GM19395 (cell line): ENCODE data around the gene PPCS.

Experiments used
- ATAC-seq: cut with Tn5 transposase; IDR thresholded peaks from one replicate; pipeline ENCODE4 v1.9.1; 2021; ENCODE audit warnings: mild to moderate bottlenecking, moderate library complexity; ENCODE audit not compliant: unreplicated experiment

PPCS gene

DNA sequence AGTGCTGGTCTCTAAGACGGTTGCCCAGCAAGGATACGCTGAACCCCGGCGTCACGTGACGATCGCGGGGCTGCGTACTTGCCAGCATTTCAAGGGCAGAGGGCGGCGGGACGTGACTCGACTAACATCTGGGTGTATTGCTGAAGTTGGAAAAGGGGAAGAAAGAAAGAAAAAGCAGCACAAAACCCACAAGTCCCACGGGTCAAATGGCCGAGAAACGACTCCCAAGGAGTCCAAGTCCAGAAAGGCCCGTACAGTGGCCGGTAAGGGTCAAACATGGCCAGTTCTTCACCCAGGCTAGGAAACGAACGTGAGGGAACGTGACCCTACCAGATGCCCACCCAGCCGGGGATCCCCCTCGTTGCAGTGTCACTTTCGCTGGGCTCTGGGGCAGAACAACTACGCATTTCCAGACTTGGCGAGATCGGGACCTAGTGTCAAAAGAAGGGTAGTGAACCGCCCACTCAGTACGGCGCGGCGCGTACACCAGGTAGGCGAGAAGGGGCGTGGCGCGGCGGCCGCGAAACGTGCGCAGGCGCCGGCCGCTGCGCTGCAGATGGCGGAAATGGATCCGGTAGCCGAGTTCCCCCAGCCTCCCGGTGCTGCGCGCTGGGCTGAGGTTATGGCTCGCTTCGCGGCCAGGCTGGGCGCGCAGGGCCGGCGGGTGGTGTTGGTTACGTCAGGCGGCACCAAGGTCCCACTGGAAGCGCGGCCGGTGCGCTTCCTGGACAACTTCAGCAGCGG, at the start of gene PPCS, which contains the start of gene ZMYND12:
Gene PPCS (plus strand): TSS at position 534 of the 744 bp plus-strand sequence. CDS start 23 bp downstream, at position 557.
Gene ZMYND12 (minus strand): TSS at position 13 of the 744 bp plus-strand sequence. CDS start 25 bp downstream, outside the sequence.
- peak; percentile 88 for ATAC-seq

DNA sequence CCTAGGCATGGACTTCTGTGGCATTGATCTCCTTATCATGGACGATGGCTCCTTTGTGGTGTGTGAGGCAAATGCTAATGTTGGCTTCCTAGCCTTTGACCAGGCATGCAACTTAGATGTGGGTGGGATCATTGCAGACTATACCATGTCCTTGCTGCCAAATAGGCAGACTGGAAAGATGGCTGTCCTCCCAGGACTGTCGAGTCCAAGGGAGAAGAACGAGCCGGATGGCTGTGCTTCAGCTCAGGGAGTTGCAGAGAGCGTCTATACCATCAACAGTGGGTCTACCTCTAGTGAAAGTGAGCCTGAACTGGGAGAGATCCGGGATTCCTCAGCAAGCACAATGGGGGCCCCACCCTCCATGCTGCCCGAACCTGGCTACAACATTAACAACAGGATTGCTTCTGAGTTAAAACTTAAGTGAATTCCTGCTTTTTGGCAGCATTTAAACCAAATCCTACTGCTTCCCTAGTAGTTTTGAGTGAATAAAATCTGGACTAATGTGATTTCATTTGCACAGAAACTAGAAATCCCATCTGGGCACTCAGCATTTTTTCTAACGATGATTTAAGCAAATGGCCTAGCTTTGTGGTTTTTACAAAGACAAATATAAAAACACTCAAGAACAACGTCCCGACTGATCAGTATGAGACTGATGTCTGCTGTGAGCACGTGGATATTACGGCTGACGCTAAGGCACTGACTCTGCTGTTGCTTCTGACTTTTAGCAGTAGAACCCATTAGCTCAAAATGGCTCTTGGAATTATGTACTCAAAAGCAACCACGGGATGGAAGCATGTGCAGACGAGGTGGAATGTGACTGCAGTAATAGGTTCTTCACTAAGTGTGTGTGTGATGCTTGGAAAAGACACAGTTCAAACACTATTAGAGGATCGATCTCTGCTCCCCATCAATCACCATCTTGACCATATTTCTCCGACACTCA, 41.5 kb upstream of the PPCS start:
- ATAC-seq: no peak

DNA sequence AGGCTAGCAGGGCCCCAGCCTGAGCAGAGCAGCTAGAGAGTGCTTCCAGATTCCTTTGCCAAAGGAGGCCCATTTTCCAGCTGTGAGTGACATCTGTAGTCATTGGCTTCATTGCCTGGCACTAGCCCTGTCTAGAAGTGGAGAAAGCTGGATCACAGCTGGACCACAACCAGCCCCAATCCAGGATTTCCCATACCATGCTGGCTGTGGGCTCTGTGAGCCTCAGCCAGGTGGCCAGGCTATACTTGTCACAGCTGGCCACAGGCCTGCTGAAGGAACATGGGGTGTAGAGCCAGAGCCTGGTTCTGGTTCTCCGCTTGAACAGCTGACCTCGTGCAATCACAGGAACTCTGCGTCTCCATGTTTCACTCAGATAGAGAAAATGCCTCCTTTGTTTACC, 39.2 kb upstream of the PPCS start:
- ATAC-seq: no peak

DNA sequence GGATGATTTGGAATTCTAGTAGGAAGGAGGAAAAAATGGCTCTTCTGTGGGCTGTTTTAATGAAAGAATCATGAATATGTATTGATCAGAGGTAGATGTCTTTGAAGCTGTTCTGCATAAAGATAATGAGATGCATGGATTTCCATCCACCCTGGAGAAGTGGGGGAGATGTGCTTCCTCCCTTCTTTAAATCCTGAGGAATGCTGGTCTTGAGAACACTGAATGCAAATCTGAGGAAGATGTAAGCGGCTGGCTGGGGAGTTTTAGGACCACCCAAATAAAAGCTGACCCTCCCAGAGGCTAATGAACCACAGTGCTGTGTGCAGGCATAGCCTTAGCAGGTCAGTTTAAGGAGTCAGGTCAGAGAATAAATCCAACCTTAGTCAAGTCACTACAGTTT, 37.8 kb upstream of the PPCS start:
- ATAC-seq: no peak

DNA sequence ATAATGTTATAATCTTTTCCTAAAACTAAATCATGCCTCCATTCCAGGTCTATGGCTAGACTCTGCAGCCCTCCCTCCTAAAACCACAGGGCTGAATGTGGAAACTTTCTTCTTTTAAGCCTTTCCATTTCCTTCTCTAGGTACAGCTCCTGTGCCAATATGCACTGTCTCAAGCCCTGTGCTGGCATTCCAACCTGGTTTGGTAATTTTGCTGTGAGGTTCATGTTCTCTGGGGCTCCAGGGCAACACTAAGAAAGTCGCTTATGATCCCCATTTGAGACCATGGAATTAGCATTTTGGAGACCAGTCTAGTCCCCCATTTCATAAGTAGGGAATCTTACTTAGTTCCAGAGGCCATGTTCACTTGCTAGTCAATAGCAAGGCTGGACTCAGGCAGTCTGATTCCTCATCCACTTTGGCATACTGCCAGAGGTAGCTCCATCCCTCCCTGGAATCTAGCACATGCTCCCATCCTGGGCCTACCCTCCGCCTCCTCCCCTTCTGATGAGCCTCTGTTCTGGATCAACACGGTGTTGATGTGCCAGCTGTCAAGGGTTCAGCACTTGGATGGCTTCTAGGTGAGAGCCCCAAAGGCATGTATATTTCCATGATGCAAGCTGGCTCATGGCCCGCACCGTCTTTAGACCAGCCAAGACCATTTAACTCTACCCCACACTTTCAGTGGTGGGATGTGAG, 37.1 kb upstream of the PPCS start:
- no peak for ATAC-seq

DNA sequence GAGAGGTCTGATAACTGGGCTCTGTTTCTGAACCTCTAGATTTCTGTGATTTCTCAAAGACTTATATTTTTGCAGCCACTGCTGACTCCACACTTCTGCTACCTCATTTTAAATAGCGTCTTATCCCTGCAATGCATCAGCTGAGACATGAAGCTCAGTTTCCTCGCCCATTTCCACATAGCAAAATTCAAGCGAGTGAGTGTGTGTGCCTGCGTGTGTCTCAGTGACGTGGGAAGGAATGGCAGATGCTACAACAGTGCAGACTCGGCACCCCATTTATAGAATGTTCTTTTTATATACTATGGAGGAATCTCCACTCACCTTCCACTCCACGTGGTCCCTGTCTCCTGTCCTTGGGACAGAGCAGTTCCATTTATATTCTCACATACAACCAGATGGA, 36.2 kb upstream of the PPCS start:
- no peak for ATAC-seq

DNA sequence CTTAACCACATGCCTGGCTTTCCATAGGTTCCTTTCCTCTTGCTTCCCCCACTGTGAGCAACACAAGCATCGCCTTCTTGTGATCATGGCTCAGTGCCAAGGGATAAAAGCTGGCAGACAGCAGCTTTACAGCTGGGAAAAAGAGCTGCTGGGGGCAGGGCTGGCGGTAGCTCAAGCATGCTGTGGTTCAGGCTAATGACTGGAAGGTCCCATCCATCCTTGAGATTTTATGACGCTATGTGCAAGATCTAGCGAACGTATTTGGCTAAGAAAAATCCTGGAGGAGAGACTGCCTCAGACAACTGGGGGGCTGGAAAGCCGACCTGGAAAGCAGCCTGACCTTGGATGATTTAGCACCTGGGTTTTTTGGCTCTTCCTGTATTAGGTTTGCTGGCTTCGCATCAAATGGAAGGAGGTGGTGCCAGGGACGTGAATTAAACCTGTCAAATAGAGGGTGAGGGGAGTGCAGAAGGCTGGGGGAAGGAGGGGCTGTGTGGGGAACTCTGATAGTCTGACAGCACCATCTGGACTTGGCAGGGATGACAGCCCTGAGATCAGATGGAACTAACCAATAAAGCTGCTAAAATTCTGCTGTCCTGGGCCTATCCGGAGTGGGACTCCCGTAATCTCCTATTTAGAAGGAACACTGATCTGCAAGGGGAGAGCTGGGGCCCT, 35.3 kb upstream of the PPCS start:
- ATAC-seq: no peak

DNA sequence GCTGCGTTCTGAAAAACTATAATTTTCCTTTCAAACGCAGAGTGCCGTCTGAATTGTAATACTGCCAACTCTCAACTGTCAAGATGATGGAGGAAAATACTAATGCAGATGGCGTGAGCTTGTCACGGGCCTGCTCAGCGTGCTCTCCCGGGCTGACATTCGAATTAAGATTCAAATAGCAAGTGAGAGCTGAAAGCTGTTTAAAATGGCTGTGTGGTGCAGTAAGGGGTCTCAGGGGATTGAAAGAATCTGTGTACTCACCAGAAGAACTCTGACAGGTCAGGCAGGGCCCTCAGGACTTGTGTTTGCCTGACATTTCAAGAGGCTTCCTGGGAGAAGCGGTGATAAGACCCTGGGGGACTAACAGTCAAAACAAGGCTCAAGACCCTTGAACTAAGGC, 33.6 kb upstream of the PPCS start:
- ATAC-seq: no peak

DNA sequence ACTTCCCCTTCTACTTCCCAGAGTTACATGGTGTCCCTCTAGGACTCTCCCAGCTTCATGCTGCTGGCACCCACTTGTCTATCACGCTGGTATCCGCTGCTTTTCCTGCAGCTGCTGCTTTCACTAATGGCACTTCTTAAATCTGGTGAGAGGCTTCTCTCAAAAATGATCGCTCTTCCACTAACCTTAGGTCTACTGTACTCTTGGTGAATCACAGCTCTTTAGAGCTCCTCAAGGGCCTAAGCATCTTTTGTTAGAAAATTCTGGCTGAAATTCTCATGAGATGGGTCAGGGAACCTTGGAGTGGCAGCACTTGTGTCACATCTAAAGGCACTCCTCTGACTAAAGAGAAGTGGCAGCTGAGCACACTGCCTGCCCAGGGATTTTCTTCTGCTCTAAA, 32.7 kb upstream of the PPCS start:
- no peak for ATAC-seq

DNA sequence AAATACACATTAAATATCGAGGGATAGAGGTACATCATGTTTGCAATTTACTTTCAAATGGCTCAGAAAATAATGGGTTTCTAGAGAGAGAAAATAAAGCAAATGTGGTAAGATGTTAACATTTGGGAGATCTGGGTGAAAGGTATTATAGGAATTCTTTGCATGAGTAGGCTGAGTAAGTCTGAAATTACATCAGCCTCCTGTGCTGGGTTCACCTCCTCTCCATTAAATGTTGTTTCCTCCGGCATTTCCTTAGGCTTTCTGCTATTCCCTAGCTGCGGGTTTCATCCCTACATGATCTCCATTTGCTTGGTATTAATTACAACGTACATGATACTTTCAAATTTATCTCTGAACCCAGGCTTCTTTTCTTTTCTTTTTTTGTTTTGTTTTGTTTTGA, 32.1 kb upstream of the PPCS start:
- no peak for ATAC-seq

DNA sequence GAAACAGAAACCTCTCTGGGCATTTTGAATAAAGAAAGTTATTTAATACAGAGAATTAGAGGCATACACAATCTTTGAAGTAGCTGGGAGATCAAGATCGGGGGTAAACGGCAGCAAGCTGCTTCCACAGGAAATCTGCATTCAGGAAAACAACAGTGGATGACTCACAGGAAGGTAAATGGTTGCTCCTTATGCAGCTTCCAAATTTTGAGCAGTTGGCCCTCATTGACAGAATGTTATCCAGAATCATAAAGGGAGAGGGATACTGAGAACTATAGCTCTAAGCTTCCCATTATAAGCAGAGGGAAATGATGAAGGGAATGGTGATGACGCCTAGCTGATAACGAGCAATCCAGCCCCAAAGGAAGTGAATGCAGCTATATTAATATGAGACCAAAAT, 29.1 kb upstream of the PPCS start:
- ATAC-seq: no peak

DNA sequence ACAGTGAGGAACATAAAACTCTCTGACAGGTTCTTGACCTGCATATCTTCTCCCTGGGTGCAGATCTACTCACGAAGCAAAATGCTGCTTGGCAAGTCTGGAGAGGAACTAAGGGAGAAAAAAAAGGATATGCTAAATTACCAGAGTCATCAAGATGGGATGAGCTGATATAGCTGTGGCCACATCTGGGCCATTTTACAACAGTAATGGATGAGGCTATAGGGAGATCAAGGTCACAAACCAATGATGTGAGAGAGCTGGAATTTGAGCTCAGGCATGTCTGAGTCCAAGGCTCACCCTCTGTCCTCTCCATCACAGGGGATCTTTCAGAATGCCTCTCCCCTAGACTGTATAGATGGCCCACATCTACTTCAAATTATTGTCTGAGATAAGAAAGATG, 26.7 kb upstream of the PPCS start:
- no peak for ATAC-seq

DNA sequence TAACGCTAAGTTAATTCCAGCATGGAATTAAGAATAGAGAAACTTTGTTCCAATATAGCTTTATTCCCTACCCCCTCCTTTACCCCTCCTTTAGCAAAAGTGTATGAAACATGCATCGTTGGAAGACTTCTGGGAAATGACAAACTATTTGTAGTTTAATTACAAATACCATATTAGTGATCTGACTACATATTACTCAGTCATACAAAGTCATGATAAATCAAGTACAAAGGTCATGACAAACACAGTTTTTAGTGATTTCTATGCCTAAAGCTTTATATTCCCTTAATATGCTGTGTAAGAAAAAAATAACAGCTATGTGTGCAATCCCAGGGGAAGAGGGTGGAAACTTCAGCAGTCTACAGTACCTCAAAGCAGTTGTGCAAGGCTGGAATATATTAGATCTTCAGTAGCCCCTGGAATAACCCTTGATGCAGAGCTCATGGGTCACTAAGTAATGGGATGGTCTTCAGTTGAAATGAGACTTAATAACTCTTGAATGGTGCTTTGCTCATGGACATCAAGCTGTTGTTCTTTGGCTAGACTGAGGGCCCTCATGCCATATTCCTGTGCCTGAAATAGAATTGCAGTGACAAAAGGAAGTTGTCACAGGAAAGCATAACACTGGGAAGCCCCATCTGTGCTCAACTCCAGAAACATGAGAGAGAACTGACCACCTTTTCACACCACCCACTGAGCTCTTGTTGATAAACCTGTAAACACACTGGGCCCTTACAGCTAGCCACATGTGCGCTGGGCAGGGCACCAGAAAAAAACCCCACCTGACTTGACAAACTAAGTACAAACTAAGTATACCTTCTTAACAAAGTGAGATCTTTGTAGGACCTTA, 25.8 kb upstream of the PPCS start:
- ATAC-seq: no peak

DNA sequence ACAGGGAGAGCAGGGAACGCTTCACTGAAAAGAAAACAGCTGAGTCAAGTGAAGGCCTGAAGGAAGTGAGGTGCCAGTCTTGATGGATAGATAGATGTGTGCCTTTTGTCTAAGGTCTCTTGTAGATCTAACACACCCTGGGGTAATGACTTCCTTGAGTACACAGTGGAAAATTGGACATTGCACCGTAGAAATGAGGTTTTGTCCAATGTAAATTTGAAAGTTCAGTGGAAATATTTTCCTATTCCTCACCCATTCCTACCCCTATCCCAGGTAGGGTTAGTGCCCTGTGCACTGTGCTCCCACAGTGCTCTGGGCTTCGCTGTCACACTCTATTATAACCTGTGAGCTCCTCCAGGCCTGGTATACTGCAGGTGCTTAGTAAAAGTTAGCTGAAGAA, 24.8 kb upstream of the PPCS start:
- no peak for ATAC-seq

DNA sequence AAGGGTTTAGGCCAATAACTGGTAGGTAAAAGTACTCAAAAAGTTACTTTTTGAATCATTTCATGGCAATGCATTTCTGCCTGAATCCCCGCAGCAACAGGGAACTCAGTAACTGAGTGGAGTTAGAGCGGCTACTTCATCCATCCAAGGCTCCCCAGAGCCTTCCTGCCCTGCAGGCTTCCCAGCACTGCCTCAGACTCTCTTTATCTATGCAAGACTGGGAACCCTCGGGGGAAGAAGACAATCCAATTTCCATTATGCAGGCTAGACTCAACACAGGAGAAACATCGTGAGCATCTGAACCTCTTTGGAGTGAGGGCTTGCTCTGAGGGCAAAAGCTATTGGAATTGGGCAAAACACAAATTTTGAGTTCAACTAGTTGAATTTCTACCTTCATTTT, 23.6 kb upstream of the PPCS start:
- ATAC-seq: no peak

DNA sequence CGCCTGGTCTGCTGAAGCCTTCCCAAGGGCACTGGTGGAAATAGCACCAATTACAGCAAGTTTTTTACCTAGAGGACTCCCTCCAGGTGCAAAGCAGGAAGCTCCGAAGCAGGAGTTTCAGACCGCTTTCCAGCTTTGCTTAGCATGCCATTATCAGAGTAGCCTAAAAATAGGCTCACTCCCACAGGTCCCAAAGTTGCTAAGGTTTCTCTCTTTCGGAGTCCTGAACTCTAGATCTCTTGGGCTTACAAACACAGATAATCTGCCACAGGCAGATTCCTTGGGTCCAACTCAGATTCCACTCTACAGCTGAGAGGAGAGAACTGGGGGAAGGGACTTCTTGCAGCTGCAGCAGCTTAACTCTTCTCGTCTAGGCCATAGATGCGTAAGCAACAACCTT, 23.0 kb upstream of the PPCS start:
- no peak for ATAC-seq

DNA sequence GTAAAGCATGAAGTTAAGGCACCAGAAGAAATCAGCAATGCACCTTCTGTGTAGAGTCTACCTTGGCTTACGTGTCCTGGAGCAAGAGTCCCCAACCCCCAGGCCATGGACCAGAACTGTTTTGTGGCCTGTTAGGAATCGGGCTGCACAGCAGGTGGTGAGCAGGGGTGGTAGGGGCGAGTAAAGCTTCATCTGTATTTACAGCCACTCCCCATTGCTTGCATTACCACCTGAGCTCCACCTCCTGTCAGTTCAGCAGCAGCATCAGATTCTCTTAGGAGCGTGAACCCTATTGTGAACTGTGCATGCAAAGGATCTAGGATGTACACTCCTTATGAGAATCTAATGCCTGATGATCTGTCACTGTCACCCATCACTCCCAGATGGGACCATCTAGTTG, 22.0 kb upstream of the PPCS start:
- ATAC-seq: no peak

DNA sequence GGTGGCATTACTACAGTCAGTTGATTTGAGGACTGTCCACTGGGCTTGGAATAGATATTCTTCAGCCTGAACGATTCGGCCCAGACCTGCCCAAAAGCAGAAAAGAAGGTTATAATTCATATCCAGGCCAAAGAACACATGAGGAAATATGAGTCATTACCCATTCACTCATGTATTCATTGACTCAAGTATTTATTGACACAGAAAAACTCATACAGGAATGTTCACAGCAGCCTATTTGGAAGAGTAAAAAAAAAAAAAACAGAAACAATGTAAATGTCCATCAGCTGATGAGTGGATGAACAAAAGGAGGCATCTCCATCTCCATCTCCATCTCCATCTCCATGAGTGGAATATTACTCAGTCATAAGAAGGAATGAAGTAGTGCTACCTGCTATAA, 16.4 kb upstream of the PPCS start:
- ATAC-seq: no peak

DNA sequence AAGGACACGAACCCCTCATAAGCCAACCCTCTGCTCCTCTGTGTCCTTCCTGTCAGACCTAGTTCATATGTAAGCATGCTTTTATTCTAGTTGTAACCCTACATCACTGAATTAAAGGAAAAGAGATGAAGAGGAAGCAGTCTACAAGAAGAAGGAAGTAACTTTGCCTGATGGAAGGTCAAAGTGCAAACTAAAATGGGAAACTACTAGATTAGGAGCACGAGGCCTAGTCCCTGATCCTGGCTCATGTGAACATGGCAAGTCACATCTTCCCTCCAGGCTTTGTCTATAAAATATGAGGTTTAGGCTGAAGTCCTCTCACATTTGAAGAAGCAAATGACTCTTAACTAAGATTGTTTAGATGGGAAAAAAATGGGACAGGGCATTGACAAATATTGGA, 13.7 kb upstream of the PPCS start:
- ATAC-seq: no peak

DNA sequence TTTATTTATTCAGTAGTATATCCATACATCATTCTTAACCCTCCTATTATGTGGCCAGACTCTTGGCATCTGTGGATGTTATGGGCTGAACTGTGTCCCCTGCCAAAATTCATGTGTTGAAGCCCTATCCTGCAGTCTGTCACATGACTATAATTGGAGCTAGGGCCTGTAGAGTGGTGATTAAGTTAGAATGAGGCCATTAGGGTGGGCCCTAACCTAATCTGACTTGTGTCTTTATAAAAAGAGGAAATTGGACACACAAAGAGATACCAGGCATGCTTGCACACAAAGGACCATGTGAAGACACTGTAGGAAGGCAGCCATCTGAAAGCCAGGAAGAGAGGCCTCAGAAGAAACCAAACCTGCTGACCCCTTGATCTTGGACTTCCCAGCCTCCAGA, 7.1 kb upstream of the PPCS start:
- ATAC-seq: no peak
